ENCODE measurements around the gene COL18A1. TPM values are rescaled to one million over a fixed set of nuclear protein-coding genes. Genes with fewer than 3 reads are reported as not detected.

COL18A1 gene
- total and polyA plus RNA-seq, 2 of the 8 experiments (the other 6 are each of a cell fraction or from before 2014, with no cell fraction given): 145 to 201 TPM

GRCh38 chr21:45479691-45480675, 75.0 kb downstream of the COL18A1 start (continued):
- TF ChIP-seq JUND (IDR thresholded peaks at IDR 0.05; ENCODE audit: low read length): no peak

Data from H1 (cell line).